ENCODE measurements around the gene CBS. TPM values are rescaled to one million over a fixed set of nuclear protein-coding genes. Genes with fewer than 3 reads are reported as not detected.
"Not testable (repeated sequence)": the region's sequence is repeated elsewhere in the genome, so short reads cannot be mapped to it uniquely, and the experiment has no call there.

The CBS gene
- 17.9 and 34.2 TPM in 2 replicates for total RNA-seq (2014; rRNA removed; shearing (Covaris generic))

- not testable (repeated sequence) for H3K27ac ChIP-seq; H3K36me3 ChIP-seq; H3K4me1 ChIP-seq (replicated peaks); H3K27me3 ChIP-seq (replicated peaks); H3K4me3 ChIP-seq; DNase-seq (ENCODE audit: low read depth in 1 of 2, low spot score in 2 of 2); H3K9me3 ChIP-seq (replicated peaks)
Observed at GRCh38 chr21:43075170-43076022, at the start of gene CBS. Gene CBS (minus strand): TSS chr21:43075835. CDS start chr21:43072193, 3,642 bp downstream.

- H3K27ac ChIP-seq; H3K36me3 ChIP-seq; H3K4me1 ChIP-seq (replicated peaks); DNase-seq (ENCODE audit: low read depth in 1 of 2, low spot score in 2 of 2); H3K27me3 ChIP-seq (replicated peaks); H3K9me3 ChIP-seq (replicated peaks); H3K4me3 ChIP-seq: not testable (repeated sequence)
Observed at GRCh38 chr21:43115956-43116355, 40.3 kb upstream of the CBS start.

GRCh38 chr21:43114483-43114882 lies 38.8 kb upstream of the CBS start:
- not testable (repeated sequence) for H3K27ac ChIP-seq; DNase-seq (ENCODE audit: low read depth in 1 of 2, low spot score in 2 of 2); H3K36me3 ChIP-seq; H3K4me3 ChIP-seq; H3K27me3 ChIP-seq (replicated peaks); H3K4me1 ChIP-seq (replicated peaks); H3K9me3 ChIP-seq (replicated peaks)

GRCh38 chr21:43109006-43109405 lies 33.4 kb upstream of the CBS start:
- not testable (repeated sequence) for H3K4me3 ChIP-seq; H3K9me3 ChIP-seq (replicated peaks); H3K27me3 ChIP-seq (replicated peaks); H3K4me1 ChIP-seq (replicated peaks); H3K27ac ChIP-seq; H3K36me3 ChIP-seq; DNase-seq (ENCODE audit: low read depth in 1 of 2, low spot score in 2 of 2)

GRCh38 chr21:43108177-43108576 lies 32.5 kb upstream of the CBS start:
- not testable (repeated sequence) for DNase-seq (ENCODE audit: low read depth in 1 of 2, low spot score in 2 of 2); H3K4me1 ChIP-seq (replicated peaks); H3K27me3 ChIP-seq (replicated peaks); H3K27ac ChIP-seq; H3K9me3 ChIP-seq (replicated peaks); H3K4me3 ChIP-seq; H3K36me3 ChIP-seq

- H3K4me3 ChIP-seq; DNase-seq (ENCODE audit: low read depth in 1 of 2, low spot score in 2 of 2); H3K4me1 ChIP-seq (replicated peaks); H3K9me3 ChIP-seq (replicated peaks); H3K36me3 ChIP-seq; H3K27me3 ChIP-seq (replicated peaks); H3K27ac ChIP-seq: not testable (repeated sequence)
Observed at GRCh38 chr21:43107794-43108137, 32.1 kb upstream of the CBS start.

GRCh38 chr21:43106965-43107793 lies 31.5 kb upstream of the CBS start, which contains the start of gene U2AF1:
Gene U2AF1 (minus strand): TSS chr21:43107570. CDS start chr21:43107494, 76 bp downstream.
- H3K27me3 ChIP-seq (replicated peaks); H3K27ac ChIP-seq; H3K9me3 ChIP-seq (replicated peaks); H3K4me3 ChIP-seq; H3K36me3 ChIP-seq; H3K4me1 ChIP-seq (replicated peaks): not testable (repeated sequence)
- DNase-seq (ENCODE audit: low read depth in 1 of 2, low spot score in 2 of 2): peak; percentile 13 to 59

- H3K4me1 ChIP-seq (replicated peaks); H3K9me3 ChIP-seq (replicated peaks); DNase-seq (ENCODE audit: low read depth in 1 of 2, low spot score in 2 of 2); H3K4me3 ChIP-seq; H3K27me3 ChIP-seq (replicated peaks); H3K36me3 ChIP-seq; H3K27ac ChIP-seq: not testable (repeated sequence)
Observed at GRCh38 chr21:43104642-43105041, 29.0 kb upstream of the CBS start.

GRCh38 chr21:43102281-43102680 lies 26.6 kb upstream of the CBS start:
- not testable (repeated sequence) for H3K4me3 ChIP-seq; H3K27me3 ChIP-seq (replicated peaks); H3K36me3 ChIP-seq; H3K27ac ChIP-seq; DNase-seq (ENCODE audit: low read depth in 1 of 2, low spot score in 2 of 2); H3K9me3 ChIP-seq (replicated peaks); H3K4me1 ChIP-seq (replicated peaks)

- H3K27me3 ChIP-seq (replicated peaks); DNase-seq (ENCODE audit: low read depth in 1 of 2, low spot score in 2 of 2); H3K9me3 ChIP-seq (replicated peaks); H3K4me1 ChIP-seq (replicated peaks); H3K36me3 ChIP-seq; H3K27ac ChIP-seq; H3K4me3 ChIP-seq: not testable (repeated sequence)
Observed at GRCh38 chr21:43101676-43102075, 26.0 kb upstream of the CBS start.

GRCh38 chr21:43101000-43101399 lies 25.4 kb upstream of the CBS start:
- H3K27me3 ChIP-seq (replicated peaks); H3K4me1 ChIP-seq (replicated peaks); H3K4me3 ChIP-seq; H3K9me3 ChIP-seq (replicated peaks); H3K27ac ChIP-seq; DNase-seq (ENCODE audit: low read depth in 1 of 2, low spot score in 2 of 2); H3K36me3 ChIP-seq: not testable (repeated sequence)

- H3K27ac ChIP-seq; H3K4me3 ChIP-seq; H3K27me3 ChIP-seq (replicated peaks); DNase-seq (ENCODE audit: low read depth in 1 of 2, low spot score in 2 of 2); H3K4me1 ChIP-seq (replicated peaks); H3K9me3 ChIP-seq (replicated peaks); H3K36me3 ChIP-seq: not testable (repeated sequence)
Observed at GRCh38 chr21:43091979-43092614, 16.5 kb upstream of the CBS start.

GRCh38 chr21:43090947-43091346 lies 15.3 kb upstream of the CBS start:
- DNase-seq (ENCODE audit: low read depth in 1 of 2, low spot score in 2 of 2); H3K36me3 ChIP-seq; H3K27me3 ChIP-seq (replicated peaks); H3K4me1 ChIP-seq (replicated peaks); H3K27ac ChIP-seq; H3K9me3 ChIP-seq (replicated peaks); H3K4me3 ChIP-seq: not testable (repeated sequence)

- not testable (repeated sequence) for H3K36me3 ChIP-seq; H3K27ac ChIP-seq; DNase-seq (ENCODE audit: low read depth in 1 of 2, low spot score in 2 of 2); H3K27me3 ChIP-seq (replicated peaks); H3K4me1 ChIP-seq (replicated peaks); H3K4me3 ChIP-seq; H3K9me3 ChIP-seq (replicated peaks)
Observed at GRCh38 chr21:43089463-43089862, 13.8 kb upstream of the CBS start.
